Panc1 (cell line): ENCODE data around the gene POU2F1.

Experiments
- POLR2AphosphoS5 ChIP-seq: IDR thresholded peaks from 2 replicates; pipeline ENCODE4 v1.6.1; 2012; ENCODE audit warnings: mild to moderate bottlenecking, low read depth, low read length, moderate library complexity
- TF ChIP-seq, protein P1 (sequence below): fragments of 450-650 bp; IDR thresholded peaks from 2 replicates; pipeline ENCODE4 v1.5.1; 2017; ENCODE audit warnings: mild to moderate bottlenecking

DNA sequence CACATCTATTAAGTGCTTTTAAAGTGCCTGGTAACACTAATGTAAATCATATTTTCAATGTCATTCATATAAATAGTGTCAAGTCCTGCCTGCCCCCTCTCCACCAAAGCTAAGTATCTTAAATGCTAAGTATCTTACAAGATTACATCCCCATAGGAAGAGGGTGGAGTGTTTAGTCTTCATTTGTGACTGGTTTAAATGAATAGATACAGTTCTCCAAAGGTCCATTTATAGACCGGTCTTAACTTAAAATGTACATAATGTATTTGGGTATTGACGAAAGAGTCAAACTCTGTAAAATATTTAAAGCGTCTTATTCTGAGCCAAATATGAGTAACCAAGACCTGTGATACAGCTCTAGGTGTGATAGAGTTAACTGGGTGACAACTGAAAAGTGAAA, 60.2 kb downstream of the POU2F1 start:
- no peak for TF ChIP-seq POLR2AphosphoS5
- TF ChIP-seq, protein P1, sequence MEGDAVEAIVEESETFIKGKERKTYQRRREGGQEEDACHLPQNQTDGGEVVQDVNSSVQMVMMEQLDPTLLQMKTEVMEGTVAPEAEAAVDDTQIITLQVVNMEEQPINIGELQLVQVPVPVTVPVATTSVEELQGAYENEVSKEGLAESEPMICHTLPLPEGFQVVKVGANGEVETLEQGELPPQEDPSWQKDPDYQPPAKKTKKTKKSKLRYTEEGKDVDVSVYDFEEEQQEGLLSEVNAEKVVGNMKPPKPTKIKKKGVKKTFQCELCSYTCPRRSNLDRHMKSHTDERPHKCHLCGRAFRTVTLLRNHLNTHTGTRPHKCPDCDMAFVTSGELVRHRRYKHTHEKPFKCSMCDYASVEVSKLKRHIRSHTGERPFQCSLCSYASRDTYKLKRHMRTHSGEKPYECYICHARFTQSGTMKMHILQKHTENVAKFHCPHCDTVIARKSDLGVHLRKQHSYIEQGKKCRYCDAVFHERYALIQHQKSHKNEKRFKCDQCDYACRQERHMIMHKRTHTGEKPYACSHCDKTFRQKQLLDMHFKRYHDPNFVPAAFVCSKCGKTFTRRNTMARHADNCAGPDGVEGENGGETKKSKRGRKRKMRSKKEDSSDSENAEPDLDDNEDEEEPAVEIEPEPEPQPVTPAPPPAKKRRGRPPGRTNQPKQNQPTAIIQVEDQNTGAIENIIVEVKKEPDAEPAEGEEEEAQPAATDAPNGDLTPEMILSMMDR, result no peak
